H1 (cell line): ENCODE measurements around the gene AKR1D1. TPM values are rescaled to one million over a fixed set of nuclear protein-coding genes. Genes with fewer than 3 reads are reported as not detected.

Experiments used
- SAP30 ChIP-seq: fragments of 300-600 bp; sonication (generic); IDR thresholded peaks from 2 replicates; pipeline ENCODE4 v1.7.1; 2012; ENCODE audit warnings: low read length, moderate library complexity, mild to moderate bottlenecking, inconsistent platforms; ENCODE audit not compliant: insufficient read depth, insufficient replicate concordance
- polyA plus RNA-seq, 7 experiments: library from polyadenylated mRNA; depleted of rRNA in 3 of 7; stranded (reverse) in 5 of 7; unstranded in 2 of 7; fragments of >200 nt in 5 of 7; fragments of 200-250 nt in 2 of 7; gene quantifications; 1 replicate in 5 of 7; 2 replicates in 1 of 7; 4 replicates in 1 of 7; pipeline versions ENCODE4 v1.2.1 to v1.2.3, GENCODE V29; 2011 to 2013; ENCODE audit warnings: missing spikeins in 2 of 7, mixed read lengths in 2 of 7
- total RNA-seq: library from RNA; stranded (reverse); fragmentation: NEBNext Ultra II Directional; extraction: Animal tissue kit (Norgen Biotek cat#: 25700); gene quantifications from 2 replicates; pipeline ENCODE4 v1.2.1, GENCODE V29; 2021

AKR1D1 gene
- total and polyA plus RNA-seq, 2 of the 8 experiments (the other 6 are each of a cell fraction or from before 2014, with no cell fraction given) = not detected

GRCh38 chr7:138029941-138030340 lies 46.3 kb upstream of the AKR1D1 start (continued):
- TF ChIP-seq SAP30 = no peak
